GM21619 (cell line): Measurements from ENCODE around the gene OR2B6.
"Not testable (repeated sequence)": the region's sequence is repeated elsewhere in the genome, so short reads cannot be mapped to it uniquely, and the experiment has no call there.

Experiments used
- ATAC-seq: cut with Tn5 transposase; IDR thresholded peaks from one replicate; pipeline ENCODE4 v1.9.1; 2021; ENCODE audit not compliant: unreplicated experiment

OR2B6 gene

GRCh38 chr6:27956941-27957340 lies at the start of gene OR2B6:
Gene OR2B6 (plus strand): TSS chr6:27957241. CDS start chr6:27957241, 0 bp downstream.
- ATAC-seq: no peak

GRCh38 chr6:27908017-27908416 lies 49.0 kb upstream of the OR2B6 start:
- no peak for ATAC-seq

DNA sequence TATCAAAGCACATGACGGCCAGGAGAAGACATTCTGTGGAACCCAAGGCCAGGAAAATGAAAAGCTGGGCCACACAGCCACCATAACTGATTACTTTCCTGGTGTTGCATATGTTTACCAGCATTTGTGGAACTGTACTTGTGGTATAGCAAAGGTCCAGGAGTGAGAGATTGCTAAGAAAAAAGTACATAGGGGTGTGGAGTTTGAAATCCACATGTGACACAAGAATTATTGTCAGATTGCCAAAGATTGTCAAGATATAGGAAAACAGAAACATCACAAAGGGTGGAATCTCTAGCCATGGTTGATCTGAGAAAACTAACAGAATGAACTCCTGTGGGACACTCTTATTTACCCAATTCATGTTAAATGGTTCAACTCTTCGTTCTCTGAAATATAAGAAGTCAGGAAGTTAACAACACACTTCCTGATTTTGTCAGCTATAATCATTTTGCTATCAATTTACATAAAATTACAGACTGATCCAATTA lies 45.0 kb upstream of the OR2B6 start, which contains the start of gene OR2B2:
Gene OR2B2, minus strand, starts transcription at position 441 of the 491 bp plus-strand sequence. Its CDS starts 77 bp downstream, at position 364.
- no peak for ATAC-seq

DNA sequence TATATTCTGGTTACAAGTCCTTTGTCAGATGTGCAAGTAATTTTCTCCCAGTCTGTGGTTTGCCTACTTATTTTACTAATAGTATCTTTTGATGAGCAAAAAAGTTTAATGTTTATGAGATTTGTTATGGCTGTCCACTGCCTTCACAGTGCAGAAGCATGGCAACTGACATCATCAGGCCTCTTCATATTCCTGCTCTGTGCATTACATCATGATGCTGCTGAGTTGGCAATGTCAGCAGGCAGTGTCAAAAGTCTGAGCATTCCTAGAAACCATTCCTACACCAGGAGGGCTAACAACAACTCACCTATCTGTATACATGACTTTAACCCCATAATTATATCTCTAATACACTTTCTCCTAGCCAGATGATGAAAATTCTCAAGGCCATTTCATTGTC lies 34.1 kb upstream of the OR2B6 start:
- no peak for ATAC-seq

GRCh38 chr6:27924179-27924578 lies 32.9 kb upstream of the OR2B6 start:
- ATAC-seq: no peak

DNA sequence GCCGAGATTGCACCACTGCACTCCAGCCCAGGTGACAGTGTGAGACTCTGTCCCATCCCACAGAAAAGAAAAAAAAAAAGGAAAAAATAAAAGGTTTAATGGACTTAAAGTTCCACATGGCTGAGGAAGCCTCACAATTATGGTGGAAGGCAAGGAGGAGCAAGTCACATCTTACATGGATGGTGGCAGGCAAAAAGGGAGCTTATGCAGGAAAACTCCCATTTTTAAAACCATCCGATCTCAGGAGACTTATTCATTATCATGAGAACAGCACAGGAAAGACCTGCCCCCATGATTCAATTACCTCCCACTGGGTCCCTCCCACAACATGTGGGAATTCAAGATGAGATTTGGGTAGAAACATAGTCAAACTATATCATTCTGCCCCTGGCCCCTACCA lies 29.0 kb upstream of the OR2B6 start:
- ATAC-seq: not testable (repeated sequence)

DNA sequence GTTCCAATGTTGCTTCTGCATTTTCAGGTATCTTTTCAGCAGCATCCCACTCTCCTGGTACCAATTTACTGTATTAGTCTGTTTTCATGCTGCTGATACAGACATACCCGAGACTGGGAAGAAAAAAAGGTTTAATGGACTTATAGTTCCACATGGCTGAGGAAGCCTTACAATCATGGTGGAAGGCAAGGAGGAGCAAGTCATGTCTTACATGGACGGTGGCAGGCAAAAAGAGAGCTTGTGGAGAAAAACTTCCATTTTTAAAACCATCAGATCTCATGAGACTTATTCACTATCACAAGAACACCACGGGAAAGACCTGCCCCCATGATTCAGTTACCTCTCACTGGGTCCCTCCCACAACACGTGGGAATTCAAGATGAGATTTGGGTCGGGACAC lies 27.1 kb upstream of the OR2B6 start:
- not testable (repeated sequence) for ATAC-seq

DNA sequence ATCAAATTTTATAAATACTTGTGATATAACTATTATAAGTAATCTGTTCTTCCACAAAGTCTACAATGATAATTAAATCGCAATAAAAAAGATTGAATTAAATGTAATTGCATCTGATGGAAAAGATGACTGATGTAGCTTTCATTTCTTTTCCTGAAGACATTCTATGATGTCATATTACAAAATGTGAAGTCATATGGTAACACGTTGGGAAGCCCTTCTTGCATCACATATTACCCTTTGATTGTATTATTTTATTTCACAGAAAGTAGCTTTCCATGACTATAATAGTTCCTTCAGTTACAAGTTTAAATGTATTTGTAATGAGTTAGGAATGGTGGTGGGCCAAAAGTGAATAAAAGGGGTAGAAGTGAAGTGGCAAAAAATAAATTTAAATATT lies 25.8 kb upstream of the OR2B6 start:
- no peak for ATAC-seq

DNA sequence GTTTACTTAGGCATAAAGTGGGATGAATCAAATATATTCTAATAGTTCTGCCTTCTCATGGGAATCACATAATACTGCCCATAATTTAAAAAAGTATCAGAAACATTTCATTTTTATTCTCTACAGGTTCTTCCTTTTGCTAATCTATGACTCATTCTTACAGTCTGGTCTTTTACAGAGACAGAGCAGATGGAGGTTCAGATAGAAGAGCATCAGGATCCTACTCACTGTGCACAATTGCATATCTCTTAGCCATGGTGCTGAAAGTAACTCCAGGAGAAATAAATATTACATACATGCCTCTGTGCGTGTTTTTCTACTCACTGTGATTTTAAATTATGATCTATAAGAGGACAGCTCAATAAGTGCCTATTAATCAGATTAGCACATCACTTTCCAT lies 16.3 kb upstream of the OR2B6 start:
- ATAC-seq: no peak

- not testable (repeated sequence) for ATAC-seq
Observed at GRCh38 chr6:27943072-27943471, 14.0 kb upstream of the OR2B6 start.

DNA sequence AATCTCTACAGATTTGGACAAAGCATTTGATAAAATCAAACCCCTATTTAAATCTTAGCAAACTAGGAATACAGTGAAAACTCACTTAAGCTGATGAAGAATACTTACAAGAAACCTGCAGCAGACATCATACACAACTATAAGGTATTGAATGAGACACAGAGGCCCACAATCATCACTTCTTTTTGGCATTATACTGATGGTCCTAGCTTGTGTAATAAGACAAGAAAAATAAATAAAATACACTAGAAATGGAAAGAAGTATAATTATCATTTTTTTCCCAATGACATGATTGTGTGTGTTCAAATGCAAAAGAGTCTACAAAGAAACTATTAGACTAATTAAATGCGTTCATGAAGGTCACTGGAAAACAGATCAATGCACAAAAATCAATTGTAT lies 8.8 kb upstream of the OR2B6 start:
- ATAC-seq: no peak

DNA sequence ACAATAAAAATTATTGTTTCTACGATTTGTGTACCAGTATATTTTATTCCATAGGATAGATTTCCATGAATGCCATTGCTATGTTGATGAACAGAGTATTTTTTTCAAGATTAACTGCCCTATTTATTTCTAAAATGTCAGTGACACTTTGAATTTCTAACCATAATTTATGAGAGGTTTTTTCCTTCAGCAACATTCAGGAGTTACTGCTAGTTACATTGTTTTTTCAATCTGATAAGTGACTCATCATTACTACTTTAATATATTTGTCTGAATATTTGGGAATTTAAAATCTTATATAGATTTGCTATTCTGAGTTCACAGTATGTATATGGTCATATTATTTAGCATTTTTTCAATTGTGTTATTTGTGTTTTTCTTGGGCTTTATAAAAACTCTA lies 6.0 kb upstream of the OR2B6 start:
- ATAC-seq: no peak

- ATAC-seq: no peak
Observed at GRCh38 chr6:27957516-27957915, 475 bp downstream of the OR2B6 start.

GRCh38 chr6:27962506-27962905 lies 5.5 kb downstream of the OR2B6 start:
- ATAC-seq: no peak

GRCh38 chr6:27966044-27966443 lies 9.0 kb downstream of the OR2B6 start:
- no peak for ATAC-seq

DNA sequence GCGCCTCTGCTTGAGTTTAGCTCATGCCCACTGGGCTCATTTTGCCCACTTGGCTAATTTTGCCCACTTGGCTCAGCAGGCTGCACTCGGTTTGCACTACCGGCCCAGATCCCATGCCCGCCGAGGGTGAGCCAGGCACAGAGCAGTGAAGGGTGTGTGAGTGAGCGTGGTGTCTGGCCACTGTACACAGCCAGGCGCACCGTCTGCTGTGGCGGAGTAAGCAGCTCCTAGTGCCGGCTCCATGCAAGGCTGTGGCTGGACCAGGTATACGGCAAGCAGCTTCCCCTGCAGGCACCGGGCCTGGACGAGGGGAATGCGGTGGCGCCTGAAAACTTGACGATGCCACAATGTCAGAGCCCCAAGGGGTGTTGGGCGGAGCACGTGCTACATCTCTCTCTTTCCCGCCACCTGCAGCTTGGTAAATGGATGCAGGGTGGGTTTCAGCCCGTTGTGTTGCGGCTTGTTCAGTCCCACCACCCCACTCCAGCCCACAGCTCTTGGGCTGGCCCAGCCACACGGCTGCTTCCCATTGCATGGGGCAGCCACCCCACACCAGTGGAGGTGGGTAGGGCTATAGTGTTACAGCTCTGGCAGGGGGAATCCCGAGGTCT lies 9.9 kb downstream of the OR2B6 start:
- no peak for ATAC-seq

- ATAC-seq: no peak
Observed at GRCh38 chr6:27970444-27970843, 13.4 kb downstream of the OR2B6 start.

DNA sequence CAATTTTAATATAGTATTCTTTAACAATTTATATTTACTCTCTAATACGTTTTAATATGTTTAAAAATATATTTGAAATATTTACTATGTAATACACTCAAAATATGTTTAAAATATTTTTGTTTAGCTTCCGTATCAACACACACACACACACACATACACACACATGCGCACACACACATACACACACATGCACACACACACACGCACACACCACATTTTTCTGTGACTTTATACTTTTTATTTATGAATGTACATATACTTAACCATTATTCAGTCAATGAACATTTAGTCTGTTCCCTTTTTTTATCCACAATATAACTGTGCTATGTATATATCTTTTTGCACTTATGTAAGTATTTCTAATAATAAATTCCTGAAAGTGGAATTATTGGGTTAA lies 15.7 kb downstream of the OR2B6 start:
- ATAC-seq: no peak

GRCh38 chr6:27977387-27977786 lies 20.3 kb downstream of the OR2B6 start:
- no peak for ATAC-seq

GRCh38 chr6:27978705-27979104 lies 21.7 kb downstream of the OR2B6 start:
- no peak for ATAC-seq

GRCh38 chr6:27980111-27980510 lies 23.1 kb downstream of the OR2B6 start:
- no peak for ATAC-seq

- no peak for ATAC-seq
Observed at GRCh38 chr6:27986928-27987725, 30.1 kb downstream of the OR2B6 start.
